22Rv1 (cell line): ENCODE results near the gene KMT5C.

ENCODE experiments used
- H3K27ac ChIP-seq: fragments of 450-650 bp; 2 replicates; pipeline ENCODE4 v1.5.1; 2017
- CTCF ChIP-seq: fragments of 450-650 bp; IDR thresholded peaks from 2 replicates; pipeline ENCODE4 v1.5.1; 2017; ENCODE audit warnings: mild to moderate bottlenecking
- ZFX ChIP-seq: fragments of 450-650 bp; IDR thresholded peaks from 2 replicates; pipeline ENCODE4 v1.6.1; 2017; ENCODE audit warnings: antibody characterized with exemption, borderline replicate concordance

KMT5C gene

GRCh38 chr19:55315956-55316525, 23.6 kb upstream of the KMT5C start:
- no peak overlapping the region for H3K27ac ChIP-seq
- TF ChIP-seq ZFX (no peak), CTCF (no peak)

- no peak overlapping the region for H3K27ac ChIP-seq
- no peak for TF ChIP-seq ZFX
- no peak for TF ChIP-seq CTCF
These were observed 23.0 kb upstream of the KMT5C start for GRCh38 chr19:55316646-55317045.

GRCh38 chr19:55319785-55320184, 19.9 kb upstream of the KMT5C start:
- no peak overlapping the region for H3K27ac ChIP-seq
- TF ChIP-seq ZFX: no peak
- TF ChIP-seq CTCF: no peak

- no peak for TF ChIP-seq CTCF
- TF ChIP-seq ZFX: no peak
These were observed 18.7 kb upstream of the KMT5C start for GRCh38 chr19:55320844-55321419.

GRCh38 chr19:55321466-55322137, 18.1 kb upstream of the KMT5C start:
- TF ChIP-seq ZFX (no peak), CTCF (no peak)

More at GRCh38 chr19:55320844-55321419, 18.7 kb upstream of the KMT5C start:
- no peak overlapping the region for H3K27ac ChIP-seq

GRCh38 chr19:55322204-55322885, 17.3 kb upstream of the KMT5C start:
- no peak overlapping the region for H3K27ac ChIP-seq
- TF ChIP-seq ZFX: no peak
- TF ChIP-seq CTCF: no peak

More at GRCh38 chr19:55321466-55322137, 18.1 kb upstream of the KMT5C start:
- H3K27ac ChIP-seq: no peak overlapping the region
